Stimulated activated CD4-positive, alpha-beta T cell treated with anti-CD3 and anti-CD28 coated beads, TNF-alpha, amount 100 ng/mL, for 48 hours (primary cell): ENCODE data around the gene MAGEA3.
"Not testable (repeated sequence)": the region's sequence is repeated elsewhere in the genome, so short reads cannot be mapped to it uniquely, and the experiment has no call there.

Experiments
- DNase-seq, 3 donors: peaks; one replicate each; pipeline ENCODE4 v3.0.0-alpha.2; 2020; ENCODE audit warnings: low read depth in 3 of 3

Gene MAGEA3

GRCh38 chrX:152736528-152736927 is 37.9 kb downstream of the MAGEA3 start:
- not testable (repeated sequence) for DNase-seq

GRCh38 chrX:152738560-152738959 is 40.0 kb downstream of the MAGEA3 start:
- DNase-seq, result no peak
